ENCODE measurements around the gene NUP210. TPM values are rescaled to one million over a fixed set of nuclear protein-coding genes. Genes with fewer than 3 reads are reported as not detected.

Gene NUP210
- total and polyA plus RNA-seq, 2 experiments from 2014 or later, result 6.7 to 8.4 TPM

DNA sequence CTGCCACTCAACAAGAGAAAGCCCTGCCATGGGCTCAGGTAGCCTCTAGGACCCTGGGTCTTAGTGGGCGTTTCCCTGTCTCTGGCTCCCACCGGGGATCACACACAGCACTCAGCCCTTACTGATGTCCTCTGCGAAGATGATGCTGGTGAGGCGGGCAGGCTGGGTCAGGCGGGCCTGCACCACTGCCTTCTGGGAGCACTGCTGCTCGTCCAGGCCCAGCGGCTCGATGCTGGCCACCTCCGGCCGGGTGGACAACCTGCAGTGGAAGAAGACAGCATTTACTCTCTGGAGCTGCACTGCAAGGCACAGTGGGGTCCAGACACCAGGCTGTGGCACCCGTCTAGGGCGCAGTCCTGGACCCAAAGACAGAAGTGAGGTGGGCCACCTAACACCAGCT, 20.5 kb downstream of the NUP210 start:
- Histone ChIP-seq H3K79me2 (no peaks in the 10 kb centered on the region), H3K9me2 (replicated peaks; ENCODE audit: insufficient read depth) (no peaks in the 10 kb centered on the region), H3K27ac (no peak overlapping the region), H3K4me1 (ENCODE audit: insufficient read depth) (no peaks in the 10 kb centered on the region), H3K4me2 (no peak overlapping the region), H3K36me3 (replicated peaks; ENCODE audit: insufficient read depth, low read depth) (no peaks in the 10 kb centered on the region), H3K27me3 (no peaks in the 10 kb centered on the region), H3K9me3 (ENCODE audit: low read depth) (no peaks in the 10 kb centered on the region), H2AFZ (no peak overlapping the region), H4K20me1 (ENCODE audit: insufficient read depth, poor library complexity, severe bottlenecking) (no peaks in the 10 kb centered on the region), H3K4me3 (no peak overlapping the region)
- no peak for DNase-seq (ENCODE audit: low spot score)
- 95% methylated on average over 10 of the region's 12 CpGs for WGBS (ENCODE audit: low lambda C conversion rate, missing lambda C conversion rate)
- no peak for TF ChIP-seq EZH2 (IDR thresholded peaks at IDR 0.05; ENCODE audit: borderline replicate concordance)
- TF ChIP-seq, protein P1, sequence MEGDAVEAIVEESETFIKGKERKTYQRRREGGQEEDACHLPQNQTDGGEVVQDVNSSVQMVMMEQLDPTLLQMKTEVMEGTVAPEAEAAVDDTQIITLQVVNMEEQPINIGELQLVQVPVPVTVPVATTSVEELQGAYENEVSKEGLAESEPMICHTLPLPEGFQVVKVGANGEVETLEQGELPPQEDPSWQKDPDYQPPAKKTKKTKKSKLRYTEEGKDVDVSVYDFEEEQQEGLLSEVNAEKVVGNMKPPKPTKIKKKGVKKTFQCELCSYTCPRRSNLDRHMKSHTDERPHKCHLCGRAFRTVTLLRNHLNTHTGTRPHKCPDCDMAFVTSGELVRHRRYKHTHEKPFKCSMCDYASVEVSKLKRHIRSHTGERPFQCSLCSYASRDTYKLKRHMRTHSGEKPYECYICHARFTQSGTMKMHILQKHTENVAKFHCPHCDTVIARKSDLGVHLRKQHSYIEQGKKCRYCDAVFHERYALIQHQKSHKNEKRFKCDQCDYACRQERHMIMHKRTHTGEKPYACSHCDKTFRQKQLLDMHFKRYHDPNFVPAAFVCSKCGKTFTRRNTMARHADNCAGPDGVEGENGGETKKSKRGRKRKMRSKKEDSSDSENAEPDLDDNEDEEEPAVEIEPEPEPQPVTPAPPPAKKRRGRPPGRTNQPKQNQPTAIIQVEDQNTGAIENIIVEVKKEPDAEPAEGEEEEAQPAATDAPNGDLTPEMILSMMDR (IDR thresholded peaks at IDR 0.05; ENCODE audit: poor library complexity), result no peak
- TF ChIP-seq EZH2phosphoT487 (IDR thresholded peaks at IDR 0.05; ENCODE audit: low read depth, severe bottlenecking, unreplicated experiment), result no peak

DNA sequence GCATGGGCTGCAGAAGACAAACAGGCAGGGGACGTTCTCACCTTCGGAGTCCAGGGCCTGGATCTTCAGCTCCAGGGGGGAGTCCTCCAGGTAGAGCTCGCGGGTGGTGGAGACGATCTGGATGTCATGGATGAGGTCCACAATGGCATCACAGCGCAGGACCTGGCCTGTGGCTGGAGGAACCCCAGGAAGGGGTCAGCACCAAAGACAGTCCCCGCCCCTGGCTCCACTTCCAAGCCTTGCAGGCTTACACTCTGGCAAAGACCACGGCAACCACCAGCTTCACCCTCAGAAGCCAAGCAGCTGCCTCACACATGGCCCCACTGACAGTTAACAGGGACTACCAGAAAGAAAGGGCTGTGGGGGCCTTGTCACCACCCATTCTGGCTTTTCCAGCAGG, 22.8 kb downstream of the NUP210 start:
- 96% methylated on average over 8 of the region's 8 CpGs for WGBS (ENCODE audit: low lambda C conversion rate, missing lambda C conversion rate)
- H3K9me3 ChIP-seq (ENCODE audit: low read depth), result no peaks in the 10 kb centered on the region
- no peak overlapping the region for H3K4me2 ChIP-seq
- H2AFZ ChIP-seq, result no peak overlapping the region
- no peaks in the 10 kb centered on the region for H3K9me2 ChIP-seq (replicated peaks; ENCODE audit: insufficient read depth)
- H3K27me3 ChIP-seq, result no peaks in the 10 kb centered on the region
- no peaks in the 10 kb centered on the region for H3K79me2 ChIP-seq
- H3K36me3 ChIP-seq (replicated peaks; ENCODE audit: insufficient read depth, low read depth), result no peaks in the 10 kb centered on the region
- no peak overlapping the region for H3K27ac ChIP-seq
- no peak for DNase-seq (ENCODE audit: low spot score)
- H4K20me1 ChIP-seq (ENCODE audit: insufficient read depth, poor library complexity, severe bottlenecking), result no peaks in the 10 kb centered on the region
- H3K4me3 ChIP-seq, result no peak overlapping the region
- no peaks in the 10 kb centered on the region for H3K4me1 ChIP-seq (ENCODE audit: insufficient read depth)
- TF ChIP-seq, protein P1 (IDR thresholded peaks at IDR 0.05; ENCODE audit: poor library complexity), result no peak
- no peak for TF ChIP-seq EZH2 (IDR thresholded peaks at IDR 0.05; ENCODE audit: borderline replicate concordance)
- TF ChIP-seq EZH2phosphoT487 (IDR thresholded peaks at IDR 0.05; ENCODE audit: low read depth, severe bottlenecking, unreplicated experiment), result no peak

GRCh38 chr3:13394363-13394762, 25.8 kb downstream of the NUP210 start:
- DNase-seq (ENCODE audit: low spot score), result no peak
- no peak for TF ChIP-seq EZH2 (IDR thresholded peaks at IDR 0.05; ENCODE audit: borderline replicate concordance)
- no peak for TF ChIP-seq EZH2phosphoT487 (IDR thresholded peaks at IDR 0.05; ENCODE audit: low read depth, severe bottlenecking, unreplicated experiment)
- TF ChIP-seq, protein P1 (IDR thresholded peaks at IDR 0.05; ENCODE audit: poor library complexity), result no peak
- H3K4me3 ChIP-seq, result no peak overlapping the region
- no peaks in the 10 kb centered on the region for H3K9me3 ChIP-seq (ENCODE audit: low read depth)
- H3K27ac ChIP-seq, result no peak overlapping the region
- no peaks in the 10 kb centered on the region for H4K20me1 ChIP-seq (ENCODE audit: insufficient read depth, poor library complexity, severe bottlenecking)
- H3K4me1 ChIP-seq (ENCODE audit: insufficient read depth), result no peaks in the 10 kb centered on the region
- WGBS (ENCODE audit: low lambda C conversion rate, missing lambda C conversion rate), result 96% methylated on average over 4 of the region's 4 CpGs
- H3K36me3 ChIP-seq (replicated peaks; ENCODE audit: insufficient read depth, low read depth), result no peaks in the 10 kb centered on the region
- no peaks in the 10 kb centered on the region for H3K9me2 ChIP-seq (replicated peaks; ENCODE audit: insufficient read depth)
- H3K79me2 ChIP-seq, result no peaks in the 10 kb centered on the region
- no peaks in the 10 kb centered on the region for H3K27me3 ChIP-seq
- H3K4me2 ChIP-seq, result no peak overlapping the region
- H2AFZ ChIP-seq, result no peak overlapping the region
